Measurements from ENCODE around the gene DCTN3. TPM values are rescaled to one million over a fixed set of nuclear protein-coding genes. Genes with fewer than 3 reads are reported as not detected.

Gene DCTN3
- total and polyA plus RNA-seq, 2 donors (not counting 3 experiments of a cell fraction or from before 2014, with no cell fraction given): 91.0 to 170 TPM

GRCh38 chr9:34635556-34635955 lies 15.3 kb upstream of the DCTN3 start:
- CTCF ChIA-PET: interaction anchor here (0.6 to 4.0 kb wide), 13 partner anchors 8 to 231 kb away, joined by 3 to 130 read pairs (median 19); partner anchors contain the start of genes DCTN3, GALT and RPP25L

More at GRCh38 chr9:34635556-34635955, 15.3 kb upstream of the DCTN3 start:
- POLR2A ChIA-PET: interaction anchor here (0.6 to 0.7 kb wide), 2 partner anchors 13 to 23 kb away, joined by 3 to 5 read pairs; partner anchors contain the start of gene RPP25L
- no peaks in the 10 kb centered on the region for H3K9me1 ChIP-seq (replicated peaks; ENCODE audit: control insufficient read depth, extremely low read depth, insufficient read depth, low read length)
- no peak overlapping the region for H2AFZ ChIP-seq (ENCODE audit: low read depth, low read length)
- H3K4me2 ChIP-seq (ENCODE audit: insufficient read depth, low read length): no peak overlapping the region
- dilution Hi-C loops (cut with MboI; ENCODE audit: extremely low pct_ligation_motif_present, low sequenced_read_pairs): no loop called here
- peaks cover 0 to 2% of the 10 kb centered on the region in 2 experiments for H3K36me3 ChIP-seq (ENCODE audit: control insufficient read depth in 2 of 2, extremely low read depth in 1 of 2, insufficient read depth in 2 of 2, low read length in 2 of 2)
- H4K20me1 ChIP-seq (replicated peaks; ENCODE audit: control insufficient read depth, extremely low read depth, insufficient read depth, low read length): no peaks in the 10 kb centered on the region
- no peak for TF ChIP-seq POLR2AphosphoS5 (IDR thresholded peaks at IDR 0.05; ENCODE audit: insufficient read depth, low read depth, low read length)
- TF ChIP-seq POLR2A (IDR thresholded peaks at IDR 0.05; ENCODE audit: low read depth, low read length): no peak
- TF ChIP-seq MAX (IDR thresholded peaks at IDR 0.05; ENCODE audit: insufficient read depth, insufficient read length): no peak
- no peak for TF ChIP-seq EZH2 (IDR thresholded peaks at IDR 0.05; ENCODE audit: borderline replicate concordance, low read depth, low read length, severe bottlenecking)
- no peak for TF ChIP-seq GATA2 (IDR thresholded peaks at IDR 0.05; ENCODE audit: insufficient read depth, insufficient read length, low read depth, low read length)
- no peak for TF ChIP-seq MYC (IDR thresholded peaks at IDR 0.05; ENCODE audit: low read depth, low read length)
- TF ChIP-seq JUN (IDR thresholded peaks at IDR 0.05; ENCODE audit: borderline replicate concordance, insufficient read depth, insufficient read length, low read depth): no peak
- TF ChIP-seq CTCF (IDR thresholded peaks at IDR 0.05; ENCODE audit: extremely low read depth in 1 of 2, insufficient read depth in 1 of 2, low read depth in 1 of 2, low read length in 2 of 2): no peak
- no peak for TF ChIP-seq FOS (IDR thresholded peaks at IDR 0.05; ENCODE audit: borderline replicate concordance, insufficient read depth, low read length)
- no peak overlapping the region for H3K27ac ChIP-seq (ENCODE audit: insufficient read depth, low read depth, low read length)
- FAIRE-seq (no peak), DNase-seq (ENCODE audit: low read depth, low spot score) (no peak)
- intact Hi-C loops (cut with micrococcal nuclease): no loop called here
- H3K4me3 ChIP-seq (replicated peaks in 1 of 3; ENCODE audit: insufficient read depth in 1 of 3, low read depth in 1 of 3, low read length in 3 of 3): no peak overlapping the region
- BruUV-seq (replicated peaks): no TSS peak
- peaks cover 7 to 8% of the 10 kb centered on the region in 2 experiments for H3K27me3 ChIP-seq (ENCODE audit: control insufficient read depth in 2 of 2, insufficient read depth in 2 of 2, low read length in 2 of 2)
- no peak overlapping the region for H3K9ac ChIP-seq (replicated peaks; ENCODE audit: extremely low read depth, insufficient read depth, low read length)
- H3K9me3 ChIP-seq (replicated peaks; ENCODE audit: control insufficient read depth, insufficient read depth, low read length): no peaks in the 10 kb centered on the region
- peaks cover 16% of the 10 kb centered on the region for H3K4me1 ChIP-seq (ENCODE audit: control insufficient read depth, extremely low read depth, insufficient read depth, low read length)
- H3K79me2 ChIP-seq (ENCODE audit: control insufficient read depth, insufficient read depth, low read length): peaks cover 19% of the 10 kb centered on the region
